Stimulated activated naive CD8-positive, alpha-beta T cell treated with anti-CD3 and anti-CD28 coated beads, Interleukin-15, Interleukin-2, amounts not matched to agents 100 ng/mL and 50 ng/mL, for 24 hours (primary cell): Measurements from ENCODE around the gene SGTA.
"Not testable (repeated sequence)": the region's sequence is repeated elsewhere in the genome, so short reads cannot be mapped to it uniquely, and the experiment has no call there.

ENCODE experiments used
- H3K27ac Mint-ChIP-seq: one replicate; pipeline ENCODE4 v1.8.0; 2021; ENCODE audit warnings: mild to moderate bottlenecking, mixed read lengths
- H3K27me3 Mint-ChIP-seq: one replicate; pipeline ENCODE4 v1.8.0; 2021; ENCODE audit warnings: mixed read lengths
- H3K36me3 Mint-ChIP-seq: one replicate; pipeline ENCODE4 v1.8.0; 2021; ENCODE audit warnings: low read depth, mixed read lengths
- H3K4me1 Mint-ChIP-seq: one replicate; pipeline ENCODE4 v1.8.0; 2021; ENCODE audit warnings: low read depth, mixed read lengths
- H3K4me3 Mint-ChIP-seq: one replicate; pipeline ENCODE4 v1.8.0; 2021; ENCODE audit warnings: mild to moderate bottlenecking, mixed read lengths
- H3K9me3 Mint-ChIP-seq: one replicate; pipeline ENCODE4 v1.8.0; 2021; ENCODE audit warnings: mixed read lengths

The SGTA gene

GRCh38 chr19:2803486-2804155, 20.5 kb upstream of the SGTA start:
- peaks cover 44% of the 10 kb centered on the region for H3K36me3 Mint-ChIP-seq
- no peaks in the 10 kb centered on the region for H3K27me3 Mint-ChIP-seq
- H3K27ac Mint-ChIP-seq: peak overlapping the region; percentile 76
- H3K4me1 Mint-ChIP-seq: peaks cover 18% of the 10 kb centered on the region
- no peaks in the 10 kb centered on the region for H3K9me3 Mint-ChIP-seq
- no peak overlapping the region for H3K4me3 Mint-ChIP-seq

- peaks cover 18% of the 10 kb centered on the region for H3K4me1 Mint-ChIP-seq
- H3K27ac Mint-ChIP-seq: no peak overlapping the region
- H3K36me3 Mint-ChIP-seq: peaks cover 42% of the 10 kb centered on the region
- no peaks in the 10 kb centered on the region for H3K27me3 Mint-ChIP-seq
- H3K4me3 Mint-ChIP-seq: no peak overlapping the region
- no peaks in the 10 kb centered on the region for H3K9me3 Mint-ChIP-seq
Observed at GRCh38 chr19:2802826-2803225, 19.8 kb upstream of the SGTA start.

- H3K36me3 Mint-ChIP-seq: peaks cover 51% of the 10 kb centered on the region
Observed at GRCh38 chr19:2800506-2800905, 17.4 kb upstream of the SGTA start.

GRCh38 chr19:2799273-2800020, 16.4 kb upstream of the SGTA start:
- Mint-ChIP-seq H3K27me3 (no peaks in the 10 kb centered on the region), H3K4me3 (no peak overlapping the region), H3K9me3 (no peaks in the 10 kb centered on the region), H3K27ac (no peak overlapping the region), H3K4me1 (peaks cover 18% of the 10 kb centered on the region), H3K36me3 (peaks cover 48% of the 10 kb centered on the region)

More at GRCh38 chr19:2800506-2800905, 17.4 kb upstream of the SGTA start:
- Mint-ChIP-seq H3K27me3 (no peaks in the 10 kb centered on the region), H3K9me3 (no peaks in the 10 kb centered on the region), H3K4me1 (peaks cover 18% of the 10 kb centered on the region), H3K4me3 (no peak overlapping the region), H3K27ac (no peak overlapping the region)

- Mint-ChIP-seq H3K9me3 (no peaks in the 10 kb centered on the region), H3K36me3 (peaks cover 48% of the 10 kb centered on the region), H3K27ac (no peak overlapping the region), H3K4me3 (no peak overlapping the region), H3K27me3 (no peaks in the 10 kb centered on the region), H3K4me1 (peaks cover 13% of the 10 kb centered on the region)
Observed at GRCh38 chr19:2798733-2799132, 15.7 kb upstream of the SGTA start.

- H3K9me3 Mint-ChIP-seq: no peaks in the 10 kb centered on the region
- peaks cover 8% of the 10 kb centered on the region for H3K4me1 Mint-ChIP-seq
- peaks cover 53% of the 10 kb centered on the region for H3K36me3 Mint-ChIP-seq
- no peak overlapping the region for H3K4me3 Mint-ChIP-seq
- H3K27me3 Mint-ChIP-seq: no peaks in the 10 kb centered on the region
- H3K27ac Mint-ChIP-seq: no peak overlapping the region
Observed at GRCh38 chr19:2798158-2798685, 15.1 kb upstream of the SGTA start.

GRCh38 chr19:2797280-2797679, 14.2 kb upstream of the SGTA start:
- H3K4me3 Mint-ChIP-seq: no peak overlapping the region
- no peaks in the 10 kb centered on the region for H3K9me3 Mint-ChIP-seq
- H3K27me3 Mint-ChIP-seq: no peaks in the 10 kb centered on the region
- H3K36me3 Mint-ChIP-seq: peaks cover 51% of the 10 kb centered on the region
- H3K27ac Mint-ChIP-seq: no peak overlapping the region
- no peaks in the 10 kb centered on the region for H3K4me1 Mint-ChIP-seq

- H3K9me3 Mint-ChIP-seq: no peaks in the 10 kb centered on the region
- H3K4me1 Mint-ChIP-seq: no peaks in the 10 kb centered on the region
- no peaks in the 10 kb centered on the region for H3K27me3 Mint-ChIP-seq
- peaks cover 51% of the 10 kb centered on the region for H3K36me3 Mint-ChIP-seq
- no peak overlapping the region for H3K4me3 Mint-ChIP-seq
- no peak overlapping the region for H3K27ac Mint-ChIP-seq
Observed at GRCh38 chr19:2796659-2797266, 13.7 kb upstream of the SGTA start.

GRCh38 chr19:2795827-2796658, 13.0 kb upstream of the SGTA start:
- Mint-ChIP-seq H3K36me3 (peaks cover 44% of the 10 kb centered on the region), H3K27me3 (no peaks in the 10 kb centered on the region), H3K27ac (no peak overlapping the region), H3K9me3 (no peaks in the 10 kb centered on the region), H3K4me1 (no peaks in the 10 kb centered on the region), H3K4me3 (no peak overlapping the region)

GRCh38 chr19:2793577-2793976, 10.5 kb upstream of the SGTA start:
- no peaks in the 10 kb centered on the region for H3K27me3 Mint-ChIP-seq
- H3K9me3 Mint-ChIP-seq: no peaks in the 10 kb centered on the region
- H3K4me3 Mint-ChIP-seq: no peak overlapping the region
- peaks cover 40% of the 10 kb centered on the region for H3K36me3 Mint-ChIP-seq
- H3K27ac Mint-ChIP-seq: no peak overlapping the region
- H3K4me1 Mint-ChIP-seq: peaks cover 16% of the 10 kb centered on the region

- Mint-ChIP-seq H3K27ac (no peak overlapping the region), H3K4me1 (peaks cover 16% of the 10 kb centered on the region), H3K9me3 (no peaks in the 10 kb centered on the region), H3K36me3 (peaks cover 43% of the 10 kb centered on the region), H3K4me3 (no peak overlapping the region), H3K27me3 (no peaks in the 10 kb centered on the region)
Observed at GRCh38 chr19:2793126-2793525, 10.1 kb upstream of the SGTA start.

GRCh38 chr19:2792666-2793065, 9.6 kb upstream of the SGTA start:
- peaks cover 18% of the 10 kb centered on the region for H3K4me1 Mint-ChIP-seq
- not testable (repeated sequence) for H3K9me3 Mint-ChIP-seq, H3K4me3 Mint-ChIP-seq, H3K27ac Mint-ChIP-seq, H3K27me3 Mint-ChIP-seq
- peaks cover 46% of the 10 kb centered on the region for H3K36me3 Mint-ChIP-seq

GRCh38 chr19:2791876-2792275, 8.8 kb upstream of the SGTA start:
- no peak overlapping the region for H3K4me3 Mint-ChIP-seq
- peaks cover 25% of the 10 kb centered on the region for H3K4me1 Mint-ChIP-seq
- H3K27me3 Mint-ChIP-seq: no peaks in the 10 kb centered on the region
- no peak overlapping the region for H3K27ac Mint-ChIP-seq
- H3K36me3 Mint-ChIP-seq: peaks cover 47% of the 10 kb centered on the region
- no peaks in the 10 kb centered on the region for H3K9me3 Mint-ChIP-seq

GRCh38 chr19:2791440-2791839, 8.4 kb upstream of the SGTA start:
- Mint-ChIP-seq H3K27me3 (no peaks in the 10 kb centered on the region), H3K9me3 (no peaks in the 10 kb centered on the region), H3K4me1 (peaks cover 25% of the 10 kb centered on the region), H3K36me3 (peaks cover 48% of the 10 kb centered on the region), H3K4me3 (no peak overlapping the region), H3K27ac (no peak overlapping the region)
